GM19351 (cell line): ENCODE data around the gene ITGBL1.

Experiments used
- ATAC-seq: cut with Tn5 transposase; IDR thresholded peaks from one replicate; pipeline ENCODE4 v1.9.1; 2021; ENCODE audit warnings: mild to moderate bottlenecking, moderate library complexity; ENCODE audit not compliant: unreplicated experiment

ITGBL1 gene

DNA sequence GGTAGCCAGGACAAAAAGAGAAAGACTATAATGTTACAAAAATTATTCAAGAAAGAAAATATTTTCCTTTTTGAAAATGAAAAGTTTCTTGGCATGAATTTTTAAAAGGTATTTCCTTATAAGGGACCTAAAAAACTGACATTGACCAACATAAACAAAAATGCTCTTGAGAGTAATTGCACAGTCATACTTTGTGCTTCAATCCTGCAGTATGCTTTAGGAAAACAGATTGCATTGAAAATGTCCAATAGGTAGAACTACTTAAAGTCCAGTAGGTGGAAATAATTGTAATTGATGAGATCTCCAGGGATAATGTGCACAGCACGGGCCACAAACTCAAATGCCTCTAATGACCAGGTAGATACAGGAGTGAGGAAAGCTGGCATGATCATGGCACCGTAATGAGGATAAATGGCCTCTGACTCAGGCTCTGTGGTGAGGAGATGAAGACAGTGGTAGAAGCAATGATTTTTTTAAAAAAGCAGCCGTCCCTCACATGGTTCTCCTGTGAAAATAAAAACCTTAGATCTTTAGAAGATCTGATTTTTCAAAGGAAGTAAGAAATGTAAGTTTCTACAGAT lies 278.0 kb downstream of the ITGBL1 start:
- ATAC-seq: no peak

DNA sequence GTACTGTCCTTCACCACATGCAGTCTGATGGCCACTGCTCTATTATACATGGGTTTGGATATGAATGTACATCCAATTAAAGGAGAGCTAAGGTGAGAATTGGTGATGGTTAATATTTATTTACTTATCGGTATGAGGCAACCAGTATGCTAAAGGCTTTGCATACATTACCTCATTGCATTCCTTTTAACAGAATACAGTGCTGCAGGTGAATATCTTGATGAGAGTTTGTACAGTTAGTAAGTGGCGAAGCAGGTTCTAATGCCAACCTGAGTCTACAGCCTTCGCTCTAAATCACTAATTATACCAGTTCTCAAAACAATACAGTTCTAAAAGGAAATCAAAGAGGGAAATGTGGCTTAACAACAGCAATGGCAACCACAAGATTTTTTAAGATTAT lies 284.1 kb downstream of the ITGBL1 start:
- no peak for ATAC-seq

DNA sequence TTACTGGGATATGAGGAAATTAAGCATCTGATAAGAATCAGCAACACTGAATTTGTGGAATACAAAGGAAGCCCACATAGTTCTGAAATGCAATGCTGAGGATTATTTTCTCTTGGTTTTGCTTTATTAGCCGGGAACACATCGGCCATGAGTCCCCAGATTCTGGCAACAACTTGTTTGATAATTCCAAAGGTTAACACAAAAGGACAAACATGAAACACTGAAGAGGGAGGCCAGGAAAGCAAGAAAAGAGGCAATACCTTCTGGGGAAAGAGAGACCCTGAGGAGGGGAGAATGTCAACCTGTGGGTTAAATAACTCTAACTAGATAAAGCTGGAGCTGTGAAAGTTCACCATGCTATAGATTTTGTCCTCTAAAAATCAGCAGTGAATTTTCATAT lies 285.9 kb downstream of the ITGBL1 start:
- no peak for ATAC-seq

DNA sequence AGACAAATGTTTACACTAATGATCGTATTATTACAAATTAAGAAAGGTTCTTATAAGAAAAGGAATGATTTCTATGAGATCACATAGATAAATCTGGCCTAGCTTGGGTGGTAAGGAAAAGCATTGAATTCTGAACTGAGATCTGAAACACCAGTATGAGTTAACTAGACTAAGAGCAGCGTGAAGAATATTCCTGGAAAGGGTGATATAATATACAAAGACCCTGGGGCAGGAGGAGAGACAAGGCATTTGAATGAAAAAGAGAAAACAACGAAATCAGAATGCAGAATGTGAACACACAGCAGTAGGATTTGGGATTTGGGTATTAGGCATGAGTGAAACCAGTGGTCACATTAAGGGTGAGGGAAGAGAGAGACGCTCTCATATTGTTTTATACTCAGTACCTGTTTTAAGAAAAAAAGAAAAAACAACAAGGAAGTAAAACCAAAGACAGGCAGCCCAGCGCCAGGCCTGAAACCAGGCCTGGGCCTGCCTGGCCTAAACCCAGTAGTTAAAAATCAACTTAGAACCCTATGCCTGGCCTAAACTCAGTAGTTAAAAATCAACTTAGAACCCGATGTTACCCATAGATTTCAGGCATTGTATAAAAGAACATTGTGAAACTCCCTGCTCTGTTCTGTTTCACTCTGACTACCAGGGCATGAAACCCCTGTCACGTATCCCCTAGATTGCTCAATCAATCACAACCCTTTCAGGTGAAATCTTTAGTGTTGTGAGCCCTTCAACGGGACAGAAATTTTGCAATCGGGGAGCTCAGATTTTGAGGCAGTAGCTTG lies 287.1 kb downstream of the ITGBL1 start:
- ATAC-seq: peak; percentile 74

DNA sequence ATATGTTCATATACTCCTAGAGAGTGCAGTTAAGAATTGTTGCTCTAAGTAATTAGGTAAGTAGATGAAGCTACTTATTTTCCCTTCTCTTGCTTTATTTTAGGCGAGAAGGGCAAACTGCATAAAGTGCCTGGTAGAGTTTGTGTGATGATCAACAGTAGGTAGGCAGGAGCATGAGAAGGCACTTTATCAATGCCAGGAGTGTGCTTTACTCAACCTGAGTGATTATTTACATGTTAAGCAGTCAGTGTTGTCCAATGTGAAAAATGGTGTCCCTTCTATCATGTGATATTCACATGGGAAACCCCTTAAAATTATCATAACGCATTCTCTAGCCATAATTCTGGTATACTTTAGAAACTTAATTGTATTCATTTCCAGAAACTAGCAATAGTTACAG lies 294.0 kb downstream of the ITGBL1 start:
- no peak for ATAC-seq

DNA sequence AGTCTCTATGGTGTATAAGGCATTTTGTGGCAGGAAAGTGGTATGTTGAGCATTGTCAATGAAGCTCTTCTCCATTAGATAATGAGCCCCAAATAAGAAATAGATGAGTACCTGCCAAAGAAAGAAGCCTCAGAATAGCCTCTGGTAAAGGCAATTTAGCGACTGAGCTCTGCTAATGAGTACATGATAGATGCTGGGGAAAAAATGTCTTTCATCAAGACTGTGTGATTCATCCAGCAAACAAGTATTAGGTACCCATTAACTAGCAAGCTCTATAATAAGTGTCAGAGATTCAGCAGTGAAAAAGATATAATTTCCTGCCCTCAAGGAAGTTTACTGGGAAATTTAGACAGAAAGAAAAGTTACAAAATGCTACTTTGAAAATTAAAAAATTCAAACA lies 294.6 kb downstream of the ITGBL1 start:
- ATAC-seq: no peak

DNA sequence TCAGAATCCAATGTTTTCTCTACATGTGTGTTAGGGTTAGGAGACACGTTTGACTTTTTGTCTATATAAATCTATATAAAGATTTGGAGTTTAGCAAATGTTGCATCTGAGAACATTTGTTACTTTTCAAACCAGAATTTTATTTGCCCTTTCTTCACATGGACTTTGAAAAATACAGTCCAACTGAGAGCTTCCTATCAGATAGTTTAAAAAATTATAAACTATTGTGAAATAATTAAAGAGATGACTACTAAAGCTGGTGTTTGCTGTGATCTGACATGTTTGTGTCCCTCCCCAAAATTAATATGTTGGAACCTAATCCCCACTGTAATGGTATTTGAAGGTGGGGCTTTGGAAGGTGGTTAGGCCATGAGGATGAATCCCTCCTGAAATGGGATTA lies 297.1 kb downstream of the ITGBL1 start:
- ATAC-seq: no peak

DNA sequence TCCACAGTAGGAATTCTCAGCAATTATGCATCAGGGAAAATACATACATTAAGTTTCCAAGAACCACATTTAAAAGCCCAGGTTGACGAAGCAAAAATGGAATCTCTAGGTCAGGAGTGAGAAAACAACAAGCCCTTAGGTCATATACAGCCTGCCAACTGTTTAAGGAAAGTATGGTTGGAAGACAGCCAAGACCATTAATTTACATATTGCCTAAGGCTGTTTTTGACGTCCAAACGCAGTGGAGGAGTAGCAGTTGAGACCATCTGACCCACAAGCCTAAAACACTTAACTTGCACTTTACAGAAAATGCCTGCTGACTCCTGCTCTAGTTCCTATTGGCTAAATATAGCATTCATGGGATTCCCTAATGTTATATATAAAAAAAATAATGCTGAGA lies 299.0 kb downstream of the ITGBL1 start:
- peak; percentile 70 for ATAC-seq

DNA sequence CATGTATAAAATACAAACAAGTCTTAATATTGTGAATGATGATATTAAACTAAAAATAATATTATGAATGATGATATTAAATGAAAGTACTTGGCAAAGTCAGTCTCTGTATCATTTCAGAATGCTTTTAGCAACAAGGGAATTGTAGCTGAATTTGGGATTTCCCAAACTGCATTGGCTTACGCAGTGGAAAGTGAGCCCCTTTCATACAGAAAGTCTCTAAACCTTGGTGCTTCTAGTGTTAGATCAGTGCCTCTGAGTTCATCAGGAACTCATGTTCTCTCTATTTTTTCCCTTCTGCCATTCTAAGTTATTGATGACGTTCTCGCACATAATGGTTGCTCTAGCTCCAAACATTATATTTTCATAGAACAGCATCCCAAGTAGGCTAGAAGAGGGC lies 300.0 kb downstream of the ITGBL1 start:
- ATAC-seq: no peak

DNA sequence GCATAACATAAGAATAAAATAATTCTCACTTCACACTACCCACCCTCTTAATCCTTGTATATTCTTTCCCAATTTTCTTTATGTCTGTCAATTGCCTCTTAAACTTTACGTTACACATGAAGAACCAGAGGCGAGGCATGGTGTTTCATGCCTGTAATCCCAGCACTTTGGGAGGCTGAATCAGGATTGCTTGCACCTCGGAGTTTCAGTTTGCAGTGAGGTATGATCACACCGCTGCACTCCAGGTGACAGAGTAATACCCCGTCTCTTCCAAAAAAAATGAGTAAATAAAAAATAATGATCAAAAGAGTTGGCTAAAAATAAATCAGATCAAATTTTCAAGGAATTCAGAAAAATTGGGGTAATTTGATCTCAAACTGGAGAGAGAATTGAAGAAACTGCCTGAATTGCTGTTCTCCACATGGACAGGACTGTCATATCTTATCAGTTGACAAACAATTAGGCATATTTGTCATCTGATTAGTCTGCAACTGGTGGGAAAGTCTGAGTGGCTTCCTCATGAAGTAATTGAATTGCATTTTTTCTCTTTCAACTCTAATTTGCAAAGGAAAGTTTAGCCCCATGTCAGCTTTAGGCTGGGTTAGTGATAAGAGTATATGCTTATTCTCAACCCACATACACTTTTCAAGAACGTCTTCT lies 302.9 kb downstream of the ITGBL1 start:
- no peak for ATAC-seq

DNA sequence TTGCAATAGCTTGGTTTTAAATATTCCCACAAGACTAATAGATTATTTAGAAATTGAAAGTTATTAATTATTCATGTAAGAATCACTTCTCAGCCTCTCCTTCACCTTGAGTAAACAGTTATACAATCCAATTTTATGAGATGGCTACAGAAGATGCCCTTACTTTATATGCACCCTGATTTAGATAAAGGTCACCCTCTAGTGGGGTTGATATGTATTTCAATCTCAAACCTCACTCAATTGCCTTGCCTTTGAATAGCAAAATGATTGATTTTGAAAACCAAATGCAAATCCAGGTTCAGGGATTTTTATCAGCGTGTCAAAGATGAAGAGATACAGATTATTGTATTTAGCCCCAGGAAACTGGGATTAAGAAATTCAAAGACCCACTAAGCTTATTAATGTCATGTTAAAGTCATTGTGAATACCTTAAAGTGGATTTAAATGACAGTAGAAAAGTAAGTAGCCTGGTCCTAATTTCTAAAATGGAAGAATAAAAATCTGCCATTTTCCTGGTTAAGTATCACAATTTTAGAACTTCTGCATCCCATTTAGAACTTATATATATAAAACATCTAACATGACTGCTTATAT lies 305.1 kb downstream of the ITGBL1 start:
- peak; percentile 88 for ATAC-seq

DNA sequence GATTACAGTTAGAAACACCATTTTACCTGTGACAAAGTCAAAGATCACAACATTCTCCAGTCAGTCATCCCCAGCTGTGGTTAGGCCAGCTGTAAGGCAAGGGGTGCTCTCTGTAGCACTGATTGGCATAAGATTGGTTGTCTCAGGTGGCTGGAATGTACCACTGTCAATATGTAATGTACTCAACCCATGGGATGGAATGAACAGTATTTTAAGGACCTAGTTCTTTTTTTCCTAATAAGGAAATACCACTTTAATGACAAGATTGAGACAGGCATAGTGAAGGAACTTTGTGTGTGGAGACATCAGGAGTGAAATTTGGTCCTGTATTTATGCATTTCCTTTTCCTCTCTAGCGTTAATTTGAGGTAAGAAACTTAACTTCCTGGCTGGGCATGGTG lies 310.7 kb downstream of the ITGBL1 start:
- ATAC-seq: no peak
